HUDEP-2 (cell line): ENCODE data around the gene SCN8A.
"Not testable (repeated sequence)": the region's sequence is repeated elsewhere in the genome, so short reads cannot be mapped to it uniquely, and the experiment has no call there.

Experiments
- DNase-seq, 76 experiments: peaks; one replicate each; lab custom pipeline; 2025; ENCODE audit not compliant: unreplicated experiment in 76 of 76; lab: John Stamatoyannopoulos, UW

SCN8A gene

DNA sequence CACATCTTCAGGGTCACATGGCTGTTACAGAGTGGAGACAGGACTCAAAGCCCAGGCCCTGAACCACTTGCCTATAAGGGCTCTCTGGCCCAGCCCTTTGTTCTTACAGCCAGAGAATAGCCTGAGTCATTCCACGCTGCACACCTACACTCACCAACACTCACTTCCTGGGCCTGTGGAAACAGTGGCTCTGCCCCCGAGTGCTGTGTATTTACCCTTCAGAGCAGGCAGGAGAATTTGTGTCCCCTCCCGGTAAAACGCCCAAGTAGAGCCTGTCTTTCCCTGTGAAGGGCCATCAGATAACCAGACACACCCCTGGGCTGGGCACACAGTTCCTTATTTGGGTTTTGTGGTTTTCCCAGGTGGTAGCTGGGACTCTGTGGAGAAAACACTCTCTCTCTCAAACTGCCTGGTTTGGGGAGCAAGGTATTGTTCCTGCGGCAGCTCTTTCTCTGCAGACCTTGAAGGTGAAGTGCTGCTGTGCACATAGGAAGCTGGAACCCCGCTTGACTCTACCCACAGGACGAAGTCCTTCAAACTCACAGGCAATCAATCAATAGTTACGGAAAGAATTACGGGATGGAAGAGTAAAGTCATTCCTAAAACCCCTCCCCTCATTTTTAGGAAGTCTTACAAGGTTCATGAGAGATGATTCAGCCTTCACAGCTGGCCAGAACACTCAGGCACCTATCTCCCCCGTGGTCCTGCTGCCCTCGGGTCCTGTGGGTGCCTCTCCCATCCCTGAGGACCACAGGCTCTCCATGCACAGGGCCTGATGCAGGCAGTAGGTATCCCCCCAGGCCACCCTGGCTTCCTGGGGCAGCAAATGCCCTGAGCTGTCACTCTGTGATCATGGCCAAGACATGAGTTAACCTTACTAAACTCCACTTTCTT is 237.1 kb downstream of the SCN8A start:
- DNase-seq: peak in 3 of 76 experiments; percentile 4 to 17 (median 9)

DNA sequence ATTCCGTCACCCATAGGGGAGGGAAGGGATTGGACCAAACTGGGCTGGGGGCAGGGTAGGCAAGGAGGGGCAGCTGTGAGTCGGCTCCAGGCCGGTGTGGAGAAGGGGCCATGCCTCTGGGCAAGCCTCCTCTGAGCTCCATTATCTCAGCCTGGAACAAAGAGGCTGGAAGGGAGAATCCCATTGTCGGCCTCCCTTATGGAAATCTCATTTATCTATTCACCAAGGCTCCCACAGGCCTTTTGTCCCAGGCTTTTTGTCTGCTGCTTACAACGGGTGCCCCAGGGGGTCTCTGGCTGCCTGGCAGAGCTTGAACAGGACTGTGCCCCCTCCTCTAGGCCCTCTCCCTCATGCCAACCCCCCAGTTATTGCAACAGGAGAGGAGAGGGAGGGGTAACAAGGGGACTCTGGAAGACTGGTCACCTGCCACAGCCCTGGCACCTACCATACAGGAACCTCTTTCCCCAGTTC is 238.0 kb downstream of the SCN8A start:
- no peak for DNase-seq

GRCh38 chr12:51829641-51830040 is 238.6 kb downstream of the SCN8A start:
- DNase-seq: no peak

- DNase-seq: not testable (repeated sequence)
Measured at GRCh38 chr12:51831817-51832216, 240.8 kb downstream of the SCN8A start.

- DNase-seq: no peak
Measured at GRCh38 chr12:51832354-51833107, 241.5 kb downstream of the SCN8A start.

DNA sequence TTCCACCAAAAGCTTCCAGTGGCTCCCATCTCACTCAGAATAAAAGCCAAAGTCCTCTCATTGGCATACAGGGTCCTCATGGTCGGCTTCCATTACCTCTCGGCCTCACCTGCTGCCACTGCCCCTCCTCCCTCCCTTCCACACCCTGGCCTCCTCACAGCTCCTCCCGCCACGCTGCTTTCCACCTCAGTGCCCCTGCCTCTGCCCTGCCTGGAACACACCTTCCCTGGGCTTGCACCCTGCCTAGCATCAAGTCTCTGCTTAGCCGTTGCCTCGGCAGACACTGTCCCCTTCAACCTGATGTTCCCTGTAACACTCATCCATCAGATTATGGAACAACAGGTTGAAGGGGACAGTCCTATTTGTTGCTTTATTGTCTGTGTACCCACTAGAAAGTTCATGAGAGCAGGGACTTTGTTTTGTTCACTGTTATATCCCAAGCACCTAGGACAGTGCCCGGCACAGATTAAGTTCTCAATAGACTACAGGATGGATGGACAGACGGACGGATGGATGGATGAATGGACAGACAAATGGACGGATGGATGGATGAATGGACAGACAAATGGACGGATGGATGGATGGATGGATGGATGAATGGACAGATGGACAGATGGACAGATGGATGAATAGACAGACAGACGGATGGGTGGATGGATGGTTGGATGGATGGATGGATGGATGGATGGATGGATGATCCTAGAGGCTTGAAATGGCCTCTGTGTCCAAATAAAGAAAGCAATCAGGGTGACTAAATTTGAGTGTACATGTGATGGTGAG is 242.6 kb downstream of the SCN8A start:
- no peak for DNase-seq

DNA sequence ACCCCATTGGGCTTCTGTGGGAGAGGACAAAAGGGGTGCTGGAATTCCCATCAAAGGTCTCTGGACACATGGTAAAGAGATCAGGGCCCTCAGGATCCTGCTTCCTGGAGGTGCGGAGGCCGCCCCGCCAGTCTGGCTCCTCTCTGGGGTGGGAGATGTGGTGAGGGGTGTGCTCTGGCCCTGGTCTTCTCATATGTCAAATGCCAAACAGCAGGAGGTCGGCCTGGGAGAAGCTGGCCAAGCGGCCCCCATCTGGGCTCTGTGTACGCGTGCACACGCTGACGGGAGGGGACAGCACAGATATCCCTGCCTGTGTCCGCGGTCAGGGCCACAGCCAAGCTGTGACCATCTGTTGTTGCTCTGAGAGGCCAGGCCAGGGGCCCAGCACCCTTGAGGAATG is 243.4 kb downstream of the SCN8A start:
- DNase-seq: no peak

DNA sequence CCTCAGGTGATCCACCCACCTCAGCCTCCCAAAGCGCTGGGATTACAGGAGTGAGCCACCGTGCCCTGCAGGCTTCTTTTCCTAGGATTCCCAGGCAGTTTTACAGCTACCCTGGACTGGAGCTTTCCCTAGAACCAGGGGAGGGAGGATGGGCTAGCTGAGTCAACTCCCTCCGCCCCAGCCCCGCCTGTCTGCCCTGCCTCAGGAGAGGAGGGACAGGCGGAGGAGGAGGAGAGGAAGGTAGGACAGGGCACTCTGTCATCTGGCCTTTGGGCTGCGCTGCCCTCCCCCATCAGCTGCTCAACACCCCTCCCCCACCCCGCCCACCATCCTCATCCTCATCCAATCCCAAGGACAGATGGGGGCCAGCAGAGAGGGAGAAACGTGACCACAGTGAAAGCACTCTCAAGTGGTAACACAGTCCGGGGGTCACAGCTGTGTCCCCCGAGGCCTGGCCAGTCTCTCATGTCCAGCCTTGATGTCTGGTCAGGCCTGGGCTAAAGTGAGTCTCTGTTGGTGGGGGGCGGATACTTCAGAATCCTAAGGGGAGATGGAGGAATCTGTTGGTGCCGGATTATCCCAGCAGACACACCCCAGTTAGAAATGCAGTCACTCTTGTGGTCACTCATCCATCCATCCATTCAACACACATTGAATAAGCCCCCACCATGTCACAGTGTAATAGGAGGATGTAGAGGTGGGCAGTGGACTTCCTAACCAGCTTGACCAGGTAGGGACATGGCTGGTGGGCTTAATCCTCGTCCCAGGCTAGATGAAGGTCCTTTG is 245.2 kb downstream of the SCN8A start:
- no peak for DNase-seq

- no peak for DNase-seq
Measured at GRCh38 chr12:51836827-51837173, 245.8 kb downstream of the SCN8A start.

GRCh38 chr12:51837286-51837685 is 246.3 kb downstream of the SCN8A start:
- DNase-seq: no peak

GRCh38 chr12:51838036-51838435 is 247.0 kb downstream of the SCN8A start:
- no peak for DNase-seq

- no peak for DNase-seq
Measured at GRCh38 chr12:51838762-51839161, 247.7 kb downstream of the SCN8A start.

- no peak for DNase-seq
Measured at GRCh38 chr12:51839310-51839947, 248.4 kb downstream of the SCN8A start.

DNA sequence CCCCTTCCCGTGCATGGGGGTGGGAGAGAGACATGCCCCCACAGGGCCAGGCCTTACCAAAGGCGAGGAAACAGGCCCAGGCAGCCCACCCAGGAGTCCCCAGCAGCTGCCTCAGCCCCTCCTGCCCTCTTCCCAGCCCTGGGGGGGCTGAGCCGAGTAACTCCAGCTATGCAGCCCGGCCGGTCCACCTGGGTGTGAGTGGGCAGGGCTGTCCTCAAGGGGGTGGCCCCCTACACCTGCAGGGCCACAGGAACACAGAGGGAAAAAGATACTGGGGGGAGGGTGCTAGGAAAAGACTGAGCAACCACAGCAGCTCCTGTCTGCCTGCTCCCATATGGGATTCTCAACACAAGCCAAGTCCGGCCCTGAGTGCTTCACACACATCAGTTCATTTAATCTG is 249.9 kb downstream of the SCN8A start:
- DNase-seq: no peak

GRCh38 chr12:51841727-51842126 is 250.7 kb downstream of the SCN8A start:
- no peak for DNase-seq

DNA sequence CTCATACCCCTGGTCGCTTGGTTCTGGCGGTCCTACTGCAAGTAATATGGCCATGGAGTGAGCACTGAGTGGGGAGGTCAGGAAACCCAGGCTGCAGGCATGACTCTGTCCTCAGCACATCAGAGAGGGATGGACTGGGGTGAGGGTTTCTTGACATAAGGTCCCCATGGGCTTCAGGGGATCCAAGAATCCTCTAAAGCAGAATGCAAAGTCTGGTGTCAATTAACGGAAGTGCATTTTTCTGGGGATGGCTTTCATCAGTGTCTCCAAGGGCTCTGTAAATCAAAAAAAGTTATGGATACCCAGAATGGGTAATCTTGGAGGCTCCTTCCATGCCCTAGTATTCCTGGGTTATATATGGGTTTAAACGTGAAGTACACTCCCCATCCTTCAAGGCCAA is 253.8 kb downstream of the SCN8A start:
- DNase-seq: no peak

GRCh38 chr12:51845482-51845881 is 254.4 kb downstream of the SCN8A start:
- no peak for DNase-seq

DNA sequence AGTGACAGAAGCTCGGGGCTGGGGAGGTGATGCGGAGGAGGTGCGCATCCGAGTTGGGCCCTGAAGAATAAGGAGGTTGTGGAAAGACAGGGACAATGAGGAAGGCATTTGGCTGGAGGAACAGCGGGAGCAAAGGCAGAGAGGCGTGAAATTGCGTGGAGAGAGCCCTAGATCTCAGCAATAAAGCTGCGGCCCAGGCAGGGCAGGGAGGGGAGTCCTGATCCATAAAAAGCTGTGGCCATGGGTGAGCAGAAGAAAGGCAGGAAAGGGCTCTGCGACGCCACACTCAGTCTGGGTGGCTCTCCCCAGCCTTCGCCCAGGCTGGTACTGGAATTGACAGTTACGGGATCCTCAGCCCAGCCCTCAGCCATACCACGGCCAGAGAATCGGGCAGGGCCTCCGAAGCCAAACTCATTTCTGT is 255.2 kb downstream of the SCN8A start:
- DNase-seq: no peak

- DNase-seq: no peak
Measured at GRCh38 chr12:51846911-51847642, 256.0 kb downstream of the SCN8A start.
